Left cardiac atrium (tissue), 4 donors: ENCODE data around the gene MGLL. TPM values are rescaled to one million over a fixed set of nuclear protein-coding genes. Genes with fewer than 3 reads are reported as not detected.
A peak's percentile ranks its signal among the peaks of the same experiment; 100 is the strongest.

Source experiments
- ATAC-seq, 2 donors: fragments of 200-7000 bp; cut with Tn5 transposase; one replicate each; pipeline ENCODE4 v1.9.1; 2020; ENCODE audit warnings: mild to moderate bottlenecking in 2 of 2, moderate library complexity in 2 of 2
- DNase-seq: peaks from one replicate; pipeline ENCODE4 v3.0.0-alpha.2; 2020
- intact Hi-C, 2 donors: fragments of 100-400 bp; cut with DNase I; formaldehyde crosslinking; loops; one replicate each; pipeline versions ENCODE4 v1.14.1 to v1.15.1; 2022 to 2023
- total RNA-seq, 2 donors: library from RNA; stranded (reverse); fragmentation: NEBNext Ultra II Directional; extraction: Animal tissue kit (Norgen Biotek cat#: 25700); gene quantifications; one replicate each; pipeline ENCODE4 v1.2.1, GENCODE V29; 2021
- donor health status: DM: no; HTN: yes; CAD: no.
- donor health status: DM: no; HTN: yes; CAD: no; lungs with severe emphysema.
- donor health status: DM: yes; HTN: yes; CAD: no.
- donor health status: Dilated cardiomyopathy.

The MGLL gene
- total RNA-seq, 2 donors from 2014 or later: 95.4 to 122 TPM

- ATAC-seq: peak; percentile 18 to 21
- intact Hi-C loops: no loop called here
- no peak for DNase-seq
These were observed 100.1 kb downstream of the MGLL start for GRCh38 chr3:127722091-127722784.

DNA sequence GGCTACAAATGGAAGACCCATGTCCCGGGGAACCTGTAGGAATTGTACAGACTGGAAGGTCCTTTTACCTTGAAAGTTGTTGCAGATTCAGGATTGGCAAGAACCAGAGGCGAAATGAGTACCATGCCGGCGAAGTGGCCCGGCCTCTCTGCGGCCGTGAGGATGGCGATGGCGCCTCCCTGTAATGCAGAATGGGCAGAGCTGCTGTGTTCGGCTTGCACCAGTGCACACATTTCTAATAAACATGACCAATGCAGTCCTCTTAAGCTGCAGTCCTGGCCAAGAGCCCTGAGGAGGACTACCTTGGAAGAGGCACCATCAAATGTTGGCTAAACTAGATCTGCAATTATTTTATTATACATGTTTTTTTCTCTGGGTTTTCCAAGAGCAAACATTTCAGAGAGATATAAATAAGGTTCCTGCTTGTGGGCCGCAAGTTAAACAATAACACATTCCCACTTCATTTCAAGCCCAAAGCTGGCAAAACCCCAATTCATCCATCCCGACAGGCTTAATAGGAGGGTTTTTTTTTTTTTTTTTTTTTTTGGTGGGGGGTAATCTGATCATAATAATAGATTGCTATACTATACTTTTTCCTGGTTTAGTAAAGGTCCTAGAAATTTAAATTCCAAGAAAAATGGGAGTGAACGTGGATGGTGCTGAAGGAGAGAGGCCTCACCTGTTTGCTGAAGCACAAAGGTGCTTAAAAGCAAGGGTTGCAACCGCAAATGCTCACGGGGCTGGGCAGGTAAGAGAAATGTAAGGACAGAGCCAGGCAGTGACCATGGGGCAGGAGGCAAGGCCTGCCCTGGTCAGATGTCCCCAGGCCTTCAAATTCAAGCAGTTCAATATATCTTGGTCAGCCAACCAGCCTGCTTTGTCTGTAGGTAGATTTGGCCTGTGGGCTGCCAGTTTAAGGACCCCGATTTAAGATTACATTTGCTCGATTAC lies 101.1 kb downstream of the MGLL start:
- no peak for DNase-seq
- intact Hi-C loops: no loop called here
- no peak for ATAC-seq

- ATAC-seq (no peak), DNase-seq (no peak)
- intact Hi-C loops: no loop called here
These were observed 102.0 kb downstream of the MGLL start for GRCh38 chr3:127720161-127720823.

GRCh38 chr3:127719369-127719768 lies 102.9 kb downstream of the MGLL start:
- DNase-seq: no peak

GRCh38 chr3:127718916-127719290 lies 103.4 kb downstream of the MGLL start:
- DNase-seq: no peak
- intact Hi-C loops: no loop called here
- ATAC-seq: no peak

More at GRCh38 chr3:127719369-127719768, 102.9 kb downstream of the MGLL start:
- intact Hi-C loops: no loop called here
- ATAC-seq: no peak

GRCh38 chr3:127718245-127718915 lies 103.9 kb downstream of the MGLL start:
- DNase-seq (no peak), ATAC-seq (no peak)
- intact Hi-C loops: no loop called here

- DNase-seq: no peak
- intact Hi-C loops: no loop called here
- ATAC-seq: peak; percentile 31 to 56
These were observed 104.7 kb downstream of the MGLL start for GRCh38 chr3:127717357-127718244.

GRCh38 chr3:127716384-127716783 lies 105.9 kb downstream of the MGLL start:
- intact Hi-C loops: no loop called here
- ATAC-seq (no peak), DNase-seq (no peak)

DNA sequence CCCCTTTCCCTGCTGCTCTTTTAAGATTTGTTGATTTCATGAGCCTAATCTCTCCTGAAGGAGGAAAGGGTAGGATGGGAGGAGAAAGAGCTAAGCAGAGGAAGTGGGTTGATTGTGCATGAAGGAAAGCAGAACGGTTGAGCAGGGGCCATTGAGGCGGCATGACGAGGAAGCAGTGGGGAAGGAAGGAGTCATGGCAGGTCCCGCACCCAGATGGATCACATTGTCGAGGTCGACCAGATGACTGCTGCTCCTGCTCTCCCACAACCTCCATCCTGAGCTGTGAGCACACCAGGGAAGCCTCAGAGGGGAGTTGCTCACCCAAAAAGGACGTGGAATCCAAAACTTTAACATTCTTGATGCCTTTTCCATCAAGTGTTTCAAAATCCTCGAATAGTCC lies 106.8 kb downstream of the MGLL start:
- no peak for DNase-seq
- intact Hi-C loops: no loop called here

GRCh38 chr3:127714866-127715265 lies 107.4 kb downstream of the MGLL start:
- intact Hi-C loops: no loop called here
- no peak for DNase-seq
- ATAC-seq: no peak

More for the DNA sequence above, 106.8 kb downstream of the MGLL start:
- ATAC-seq: no peak

- ATAC-seq (peak in 1 of 2 donors; percentile 15), DNase-seq (no peak)
- intact Hi-C loops: no loop called here
These were observed 108.2 kb downstream of the MGLL start for GRCh38 chr3:127714125-127714571.

DNA sequence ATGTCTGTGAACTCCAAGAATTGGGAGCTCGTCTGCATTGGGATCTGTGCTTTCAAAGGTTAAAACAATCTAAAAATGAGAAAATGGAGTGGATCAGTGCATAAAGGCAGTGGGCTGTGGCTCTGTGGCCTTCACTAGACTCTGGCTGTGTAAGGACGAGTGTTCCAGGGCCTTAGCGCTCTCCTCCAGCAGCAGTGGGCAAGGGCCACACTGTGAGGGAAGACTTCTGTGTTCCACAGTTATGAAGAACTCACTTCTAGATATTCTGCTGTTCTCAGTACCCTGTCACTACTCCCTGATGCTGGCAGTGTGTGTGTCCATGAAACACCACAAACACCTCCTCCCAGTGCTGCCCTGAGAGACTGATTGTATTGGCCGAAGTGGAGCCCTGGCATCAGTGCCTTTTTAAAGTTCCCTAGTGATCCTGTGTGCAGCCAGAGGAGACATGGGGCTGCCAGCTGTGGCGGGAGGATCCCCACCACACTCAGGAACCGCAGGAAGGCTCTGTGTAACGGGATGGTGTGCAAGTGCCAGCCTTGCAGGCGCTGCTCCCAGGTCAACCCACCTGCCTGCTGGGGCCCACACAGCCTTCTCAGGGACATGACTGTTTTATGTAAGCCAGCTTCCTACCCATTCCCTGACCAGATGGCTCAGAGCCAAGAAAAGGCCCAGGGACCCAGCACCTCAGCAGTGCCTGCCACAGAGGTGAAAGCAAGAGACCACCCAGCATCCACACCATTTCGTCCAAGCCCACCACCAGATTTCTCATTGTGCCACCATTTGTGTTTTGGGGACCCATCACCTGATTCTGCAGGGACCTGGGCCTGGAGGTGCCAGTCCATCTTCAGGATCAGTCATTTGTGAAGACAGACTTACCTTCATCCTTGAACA lies 109.2 kb downstream of the MGLL start:
- intact Hi-C loops: no loop called here
- no peak for DNase-seq
- ATAC-seq: peak; percentile 14 to 33

DNA sequence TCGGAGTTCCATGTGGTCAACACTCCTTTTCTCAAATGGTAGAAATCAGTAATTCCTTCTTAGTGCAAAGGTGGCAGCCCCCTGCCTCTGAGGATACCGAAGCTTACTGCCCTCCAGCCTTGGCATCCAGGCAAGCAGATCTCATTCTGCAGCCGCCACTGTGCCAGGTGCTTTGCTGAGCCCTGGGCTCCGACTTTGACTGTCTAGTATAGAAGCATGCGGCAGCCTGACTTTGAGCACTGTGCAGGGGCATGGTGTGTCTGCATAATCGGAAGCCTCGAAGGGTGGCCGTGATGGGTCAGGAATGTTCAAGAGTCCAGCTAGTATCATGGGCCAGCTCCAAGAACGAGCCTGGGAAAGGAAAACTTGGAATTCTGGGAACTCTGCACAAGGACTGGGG lies 109.9 kb downstream of the MGLL start:
- DNase-seq: no peak
- intact Hi-C loops: no loop called here
- peak; percentile 28 to 49 for ATAC-seq

GRCh38 chr3:127711896-127712295 lies 110.4 kb downstream of the MGLL start:
- intact Hi-C loops: no loop called here
- no peak for DNase-seq

GRCh38 chr3:127711021-127711695 lies 111.2 kb downstream of the MGLL start:
- DNase-seq: no peak
- intact Hi-C loops: no loop called here
- peak in 1 of 2 donors; percentile 14 for ATAC-seq

More at GRCh38 chr3:127711896-127712295, 110.4 kb downstream of the MGLL start:
- ATAC-seq: no peak

GRCh38 chr3:127710155-127710941 lies 112.0 kb downstream of the MGLL start:
- ATAC-seq (peak; percentile 22 to 68), DNase-seq (no peak)
- intact Hi-C loops: no loop called here
